Measurements from ENCODE around the gene CABP2. TPM values are rescaled to one million over a fixed set of nuclear protein-coding genes. Genes with fewer than 3 reads are reported as not detected.

CABP2 gene
- total RNA-seq, 4 donors from 2014 or later = not detected

DNA sequence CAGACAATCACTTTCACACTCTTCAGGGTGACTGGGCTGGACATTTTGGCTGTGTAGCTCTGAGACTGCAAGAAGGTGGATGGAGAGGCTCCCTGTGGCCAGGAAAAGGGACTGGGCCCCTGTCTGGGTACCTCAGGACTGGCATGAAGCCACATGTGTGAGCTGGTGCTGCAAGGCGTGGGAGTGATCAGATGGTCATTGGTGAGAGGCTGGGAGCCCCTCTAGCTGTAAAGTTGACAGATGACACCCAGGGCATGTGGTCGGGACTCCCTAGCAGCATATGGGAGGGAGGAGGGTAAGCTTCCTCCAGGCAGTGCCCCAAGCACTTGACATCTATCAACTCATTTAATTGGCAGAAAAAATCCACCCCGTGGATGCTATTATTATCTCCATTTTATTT, 18.9 kb upstream of the CABP2 start:
- no peaks in the 10 kb centered on the region for H3K27me3 ChIP-seq
- in situ Hi-C loops (cut with MboI; ENCODE audit: low pct_ligation_motif_present in 1 of 4, low pct_unique_long_range_greater_than_20kb in 1 of 4, low sequenced_read_pairs in 3 of 4) (no loop called here), intact Hi-C loops (cut with DNase I; ENCODE audit: low total_unique reads) (no loop called here)
- DNase-seq = no peak
- peaks cover 9 to 29% (median 17%) of the 10 kb centered on the region in 4 donors for H3K4me1 ChIP-seq
- H3K27ac ChIP-seq = no peak overlapping the region
- no peak for TF ChIP-seq EP300 (IDR thresholded peaks at IDR 0.05; ENCODE audit: low read depth)
- TF ChIP-seq POLR2A (IDR thresholded peaks at IDR 0.05) = no peak
- no peak for TF ChIP-seq POLR2AphosphoS5 (IDR thresholded peaks at IDR 0.05)
- TF ChIP-seq, protein P1, sequence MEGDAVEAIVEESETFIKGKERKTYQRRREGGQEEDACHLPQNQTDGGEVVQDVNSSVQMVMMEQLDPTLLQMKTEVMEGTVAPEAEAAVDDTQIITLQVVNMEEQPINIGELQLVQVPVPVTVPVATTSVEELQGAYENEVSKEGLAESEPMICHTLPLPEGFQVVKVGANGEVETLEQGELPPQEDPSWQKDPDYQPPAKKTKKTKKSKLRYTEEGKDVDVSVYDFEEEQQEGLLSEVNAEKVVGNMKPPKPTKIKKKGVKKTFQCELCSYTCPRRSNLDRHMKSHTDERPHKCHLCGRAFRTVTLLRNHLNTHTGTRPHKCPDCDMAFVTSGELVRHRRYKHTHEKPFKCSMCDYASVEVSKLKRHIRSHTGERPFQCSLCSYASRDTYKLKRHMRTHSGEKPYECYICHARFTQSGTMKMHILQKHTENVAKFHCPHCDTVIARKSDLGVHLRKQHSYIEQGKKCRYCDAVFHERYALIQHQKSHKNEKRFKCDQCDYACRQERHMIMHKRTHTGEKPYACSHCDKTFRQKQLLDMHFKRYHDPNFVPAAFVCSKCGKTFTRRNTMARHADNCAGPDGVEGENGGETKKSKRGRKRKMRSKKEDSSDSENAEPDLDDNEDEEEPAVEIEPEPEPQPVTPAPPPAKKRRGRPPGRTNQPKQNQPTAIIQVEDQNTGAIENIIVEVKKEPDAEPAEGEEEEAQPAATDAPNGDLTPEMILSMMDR (IDR thresholded peaks at IDR 0.05) = no peak
- 68% methylated on average over 3 of the region's 3 CpGs; no CpG with 5 or more reads in 1 of the 2 donors for WGBS, 2 donors (ENCODE audit: low coverage in 1 of 2)
- no peaks in the 10 kb centered on the region for H3K9me3 ChIP-seq
- no peaks in the 10 kb centered on the region for H3K36me3 ChIP-seq
- no peak overlapping the region for H3K4me3 ChIP-seq

DNA sequence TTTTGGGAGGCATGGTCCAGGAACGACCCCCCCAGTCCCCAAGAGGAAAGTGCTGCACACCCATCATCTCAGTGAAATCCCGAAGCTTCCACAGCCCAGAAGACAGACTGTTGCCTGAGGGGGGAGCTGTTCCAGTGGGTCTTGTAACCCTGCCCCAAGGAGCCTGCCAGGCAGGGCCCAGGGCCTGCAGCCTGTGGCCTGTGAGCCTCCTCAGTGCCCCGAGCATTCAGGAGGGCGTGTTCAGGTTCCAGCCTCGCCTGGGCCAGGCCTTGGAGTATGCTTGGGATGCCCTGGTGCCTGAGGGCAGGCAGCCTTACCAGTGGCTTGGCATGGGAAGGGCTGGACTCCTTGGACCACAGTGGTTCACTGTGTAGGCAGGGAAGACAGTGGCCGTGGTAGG, 18.0 kb upstream of the CABP2 start:
- no peaks in the 10 kb centered on the region for H3K36me3 ChIP-seq
- no peak overlapping the region for H3K27ac ChIP-seq
- no peak for TF ChIP-seq EP300 (IDR thresholded peaks at IDR 0.05; ENCODE audit: low read depth)
- TF ChIP-seq POLR2A (IDR thresholded peaks at IDR 0.05) = no peak
- TF ChIP-seq, protein P1 (IDR thresholded peaks at IDR 0.05) = no peak
- TF ChIP-seq POLR2AphosphoS5 (IDR thresholded peaks at IDR 0.05) = no peak
- no peak overlapping the region for H3K4me3 ChIP-seq
- intact Hi-C loops (cut with DNase I; ENCODE audit: low total_unique reads) = no loop called here
- in situ Hi-C loops (cut with MboI; ENCODE audit: low pct_ligation_motif_present in 1 of 4, low pct_unique_long_range_greater_than_20kb in 1 of 4, low sequenced_read_pairs in 3 of 4) = no loop called here
- 74% methylated on average over 6 of the region's 6 CpGs; no CpG with 5 or more reads in 1 of the 2 donors for WGBS, 2 donors (ENCODE audit: low coverage in 1 of 2)
- no peaks in the 10 kb centered on the region for H3K9me3 ChIP-seq
- H3K27me3 ChIP-seq = no peaks in the 10 kb centered on the region
- H3K4me1 ChIP-seq = peaks cover 9 to 29% (median 17%) of the 10 kb centered on the region in 4 donors
- no peak for DNase-seq

DNA sequence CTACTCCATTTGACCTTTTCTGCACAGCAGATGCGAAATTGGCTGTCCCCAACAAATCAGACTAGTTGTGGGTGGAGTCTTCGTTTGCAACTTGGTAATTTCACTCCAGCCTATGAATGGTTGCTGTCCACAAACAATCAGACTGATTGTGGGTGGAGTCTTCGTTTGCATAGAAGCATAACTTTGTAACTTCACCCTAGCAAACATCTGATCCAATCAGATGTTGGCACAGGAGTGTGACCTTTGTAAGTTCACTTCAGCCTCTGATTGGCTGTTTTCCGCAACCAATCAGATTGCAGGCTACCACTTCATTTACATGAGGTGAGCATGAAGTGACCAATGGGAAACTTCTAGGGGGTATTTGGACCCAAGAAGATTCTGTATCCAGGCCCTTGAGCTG, 16.3 kb upstream of the CABP2 start:
- peaks cover 7 to 19% (median 10%) of the 10 kb centered on the region in 4 donors for H3K4me1 ChIP-seq
- intact Hi-C loops (cut with DNase I; ENCODE audit: low total_unique reads) = no loop called here
- peaks cover 0 to 2% of the 10 kb centered on the region in 2 donors for H3K9me3 ChIP-seq
- H3K27me3 ChIP-seq = no peaks in the 10 kb centered on the region
- no peak overlapping the region for H3K4me3 ChIP-seq
- DNase-seq = no peak
- no peak for TF ChIP-seq EP300 (IDR thresholded peaks at IDR 0.05; ENCODE audit: low read depth)
- TF ChIP-seq POLR2AphosphoS5 (IDR thresholded peaks at IDR 0.05) = no peak
- TF ChIP-seq, protein P1 (IDR thresholded peaks at IDR 0.05) = no peak
- no peak for TF ChIP-seq POLR2A (IDR thresholded peaks at IDR 0.05)
- H3K27ac ChIP-seq = no peak overlapping the region
- WGBS, 2 donors (ENCODE audit: low coverage in 1 of 2) = 33 to 66% methylated on average over 1 to 4 of the region's 4 CpGs
- in situ Hi-C loops (cut with MboI; ENCODE audit: low pct_ligation_motif_present in 1 of 4, low pct_unique_long_range_greater_than_20kb in 1 of 4, low sequenced_read_pairs in 3 of 4) = no loop called here
- no peaks in the 10 kb centered on the region for H3K36me3 ChIP-seq

DNA sequence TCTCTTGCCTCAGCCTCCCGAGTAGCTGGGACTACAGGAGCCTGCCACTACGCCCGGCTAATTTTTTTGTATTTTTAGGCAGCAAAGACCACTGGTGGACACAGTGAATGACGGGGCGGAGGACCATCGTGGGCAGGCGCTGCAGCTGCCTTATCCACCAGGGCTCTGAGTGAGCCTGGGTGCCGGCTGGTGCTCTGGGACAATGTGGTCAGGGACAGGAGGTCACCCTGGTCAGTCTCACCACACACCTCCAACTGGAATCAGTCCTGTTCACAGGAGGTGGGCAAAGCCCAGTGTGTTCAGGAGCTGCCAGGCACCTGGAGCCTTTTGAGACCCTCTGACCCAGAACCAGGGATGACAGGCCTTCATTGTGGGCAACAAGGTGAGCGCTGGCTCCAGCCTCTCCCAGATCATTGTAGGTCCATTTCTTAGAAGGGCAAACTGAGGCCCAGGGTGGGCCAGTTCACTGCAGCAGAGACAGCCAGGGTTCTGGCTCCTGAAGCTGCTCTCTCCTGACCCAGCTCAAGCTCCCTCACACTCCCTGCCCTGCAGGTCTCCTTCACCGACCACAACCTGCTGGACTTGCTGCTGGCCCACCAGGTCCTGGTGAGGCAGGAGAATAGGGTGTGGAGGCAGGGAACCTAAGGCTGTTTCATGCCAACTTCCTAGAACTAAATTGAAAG, 15.7 kb upstream of the CABP2 start:
- intact Hi-C loops (cut with DNase I; ENCODE audit: low total_unique reads) (no loop called here), in situ Hi-C loops (cut with MboI; ENCODE audit: low pct_ligation_motif_present in 1 of 4, low pct_unique_long_range_greater_than_20kb in 1 of 4, low sequenced_read_pairs in 3 of 4) (no loop called here)
- Histone ChIP-seq H3K27me3 (no peaks in the 10 kb centered on the region), H3K36me3 (no peaks in the 10 kb centered on the region), H3K4me3 (no peak overlapping the region), H3K9me3 (peaks cover 1 to 5% of the 10 kb centered on the region in 2 donors), H3K27ac (no peak overlapping the region), H3K4me1 (peaks cover under 1 to 14% (median 6%) of the 10 kb centered on the region in 4 donors)
- WGBS, 2 donors (ENCODE audit: low coverage in 1 of 2) = 87% methylated on average over 10 of the region's 10 CpGs; no CpG with 5 or more reads in 1 of the 2 donors
- DNase-seq = no peak
- TF ChIP-seq POLR2A (IDR thresholded peaks at IDR 0.05) (no peak), EP300 (IDR thresholded peaks at IDR 0.05; ENCODE audit: low read depth) (no peak), POLR2AphosphoS5 (IDR thresholded peaks at IDR 0.05) (no peak)
- TF ChIP-seq, protein P1 (IDR thresholded peaks at IDR 0.05) = no peak

All from transverse colon (tissue), 4 donors.